Cardiac muscle cell (in vitro differentiated cells and primary cell): Measurements from ENCODE around the gene FASTK. TPM values are rescaled to one million over a fixed set of nuclear protein-coding genes. Genes with fewer than 3 reads are reported as not detected.
A peak's percentile ranks its signal among the peaks of the same experiment; 100 is the strongest.

Experiments
- DNase-seq, 2 donors: peaks; one replicate each; pipeline versions ENCODE4 v3.0.0 to v3.0.0-alpha.2; 2010 to 2017; ENCODE audit warnings: low read depth in 1 of 2, low spot score in 1 of 2
- H3K27ac ChIP-seq: fragments of 200-600 bp; sonication (generic); 2 replicates; pipeline ENCODE4 v1.5.1; 2016
- H3K27me3 ChIP-seq: fragments of 200-600 bp; sonication (generic); 2 replicates; pipeline ENCODE4 v1.6.0; 2016; ENCODE audit warnings: control low read depth
- H3K36me3 ChIP-seq: fragments of 200-600 bp; sonication (generic); 2 replicates; pipeline ENCODE4 v1.5.1; 2016; ENCODE audit warnings: control low read depth
- H3K4me1 ChIP-seq: fragments of 200-600 bp; sonication (generic); 2 replicates; pipeline ENCODE4 v1.8.1; 2017; ENCODE audit warnings: low read depth, mild to moderate bottlenecking, mixed run types
- H3K4me3 ChIP-seq: fragments of 200-600 bp; sonication (generic); 2 replicates; pipeline ENCODE4 v1.5.1; 2016; ENCODE audit warnings: mild to moderate bottlenecking
- H3K9me3 ChIP-seq: fragments of 200-600 bp; sonication (generic); 2 replicates; pipeline ENCODE4 v1.5.1; 2017; ENCODE audit warnings: low read depth, mild to moderate bottlenecking, control low read depth
- CTCF ChIP-seq: IDR thresholded peaks from 2 replicates; pipeline ENCODE4 v1.5.1; 2012; ENCODE audit warnings: low read depth, mild to moderate bottlenecking, low read length
- polyA plus RNA-seq: library from polyadenylated mRNA; unstranded; fragments of >200 nt; fragmentation: Nextera tagmentation; extraction: Ambion mirVana; gene quantifications from 2 replicates; pipeline ENCODE4 v1.2.1, GENCODE V29; 2016
- total RNA-seq: library from RNA; depleted of rRNA; stranded (reverse); fragments of >200 nt; gene quantifications from 2 replicates; pipeline ENCODE4 v1.2.3, GENCODE V29; 2016

Gene FASTK
- total and polyA plus RNA-seq, 2 experiments from 2014 or later: 165 to 227 TPM

- no peaks in the 10 kb centered on the region for H3K9me3 ChIP-seq
- no peak for DNase-seq
- H3K27ac ChIP-seq: peak overlapping the region; percentile 25
- no peak overlapping the region for H3K4me3 ChIP-seq
- H3K4me1 ChIP-seq: peaks cover 30% of the 10 kb centered on the region
- no peaks in the 10 kb centered on the region for H3K36me3 ChIP-seq
- TF ChIP-seq CTCF: no peak
- no peaks in the 10 kb centered on the region for H3K27me3 ChIP-seq
Observed at GRCh38 chr7:151107882-151108281, 27.3 kb upstream of the FASTK start.

- no peaks in the 10 kb centered on the region for H3K36me3 ChIP-seq
- TF ChIP-seq CTCF: no peak
- no peak overlapping the region for H3K4me3 ChIP-seq
- H3K4me1 ChIP-seq: peaks cover 18% of the 10 kb centered on the region
- DNase-seq: peak in 1 of 2 donors; percentile 77
- H3K27me3 ChIP-seq: no peaks in the 10 kb centered on the region
- H3K27ac ChIP-seq: no peak overlapping the region
- H3K9me3 ChIP-seq: no peaks in the 10 kb centered on the region
Observed at GRCh38 chr7:151104411-151105235, 24.0 kb upstream of the FASTK start.

DNA sequence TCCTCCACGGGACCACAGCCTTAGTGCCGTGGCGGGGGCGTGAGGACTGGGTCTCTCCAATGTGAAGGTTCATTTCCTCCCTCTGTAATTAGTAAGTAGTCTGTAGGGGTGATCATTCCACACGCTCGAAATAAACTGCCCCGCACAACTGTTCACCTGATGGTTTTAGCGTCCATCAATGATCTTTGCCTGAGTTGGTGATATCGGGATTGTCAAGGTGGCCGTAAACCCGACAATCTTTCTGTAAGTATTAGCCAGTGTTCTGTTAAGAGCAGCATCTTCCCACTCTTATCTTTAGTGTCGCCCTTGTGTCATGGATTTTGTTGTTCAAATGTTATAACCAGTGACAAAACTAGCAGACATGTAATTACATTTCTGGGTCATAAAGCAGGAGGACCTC, 23.4 kb upstream of the FASTK start:
- peaks cover 18% of the 10 kb centered on the region for H3K4me1 ChIP-seq
- H3K36me3 ChIP-seq: no peaks in the 10 kb centered on the region
- no peaks in the 10 kb centered on the region for H3K27me3 ChIP-seq
- DNase-seq: no peak
- no peak for TF ChIP-seq CTCF
- no peaks in the 10 kb centered on the region for H3K9me3 ChIP-seq
- H3K27ac ChIP-seq: no peak overlapping the region
- no peak overlapping the region for H3K4me3 ChIP-seq

DNA sequence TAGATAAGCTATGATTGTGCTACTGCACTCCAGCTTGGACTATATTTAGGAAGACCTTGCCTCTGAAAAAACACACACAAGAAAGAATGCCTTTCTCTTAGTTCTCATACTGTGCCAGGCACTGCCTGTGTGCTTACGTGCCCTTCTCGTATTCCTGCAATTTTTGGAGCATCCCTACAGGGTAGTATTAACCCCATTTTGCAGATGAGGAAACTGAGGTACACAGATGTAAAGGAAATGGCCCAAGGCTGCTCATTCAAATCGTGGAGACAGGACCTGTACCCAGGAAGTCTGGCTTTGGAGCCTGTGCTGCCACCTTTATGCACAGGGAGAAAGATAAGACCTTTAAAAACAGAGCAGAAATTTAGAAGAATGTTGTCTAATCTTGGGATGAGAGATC, 22.4 kb upstream of the FASTK start:
- Histone ChIP-seq H3K9me3 (no peaks in the 10 kb centered on the region), H3K27me3 (no peaks in the 10 kb centered on the region), H3K4me3 (no peak overlapping the region), H3K36me3 (no peaks in the 10 kb centered on the region), H3K4me1 (peaks cover 11% of the 10 kb centered on the region), H3K27ac (no peak overlapping the region)
- no peak for DNase-seq
- TF ChIP-seq CTCF: no peak

- Histone ChIP-seq H3K9me3 (no peaks in the 10 kb centered on the region), H3K36me3 (no peaks in the 10 kb centered on the region), H3K4me1 (peaks cover 6% of the 10 kb centered on the region), H3K4me3 (no peak overlapping the region), H3K27me3 (no peaks in the 10 kb centered on the region), H3K27ac (no peak overlapping the region)
- no peak for DNase-seq
- TF ChIP-seq CTCF: no peak
Observed at GRCh38 chr7:151101621-151102396, 21.2 kb upstream of the FASTK start.
